K562 (cell line): ENCODE results near the gene LIX1L. TPM values are rescaled to one million over a fixed set of nuclear protein-coding genes. Genes with fewer than 3 reads are reported as not detected.
A peak's percentile ranks its signal among the peaks of the same experiment; 100 is the strongest.

ENCODE experiments used
- CHD1 ChIP-seq: fragments of 200-600 bp; sonication (generic); IDR thresholded peaks from one replicate; pipeline ENCODE4 v1.6.1; 2012; ENCODE audit warnings: mild to moderate bottlenecking, moderate library complexity, low read length, inconsistent platforms
- POLR3A ChIP-seq: IDR thresholded peaks from 2 replicates; pipeline ENCODE4 v1.6.1; 2011; ENCODE audit warnings: borderline replicate concordance, mild to moderate bottlenecking, moderate library complexity; ENCODE audit not compliant: insufficient read length, insufficient read depth; ENCODE audit errors: extremely low read depth
- SIN3A ChIP-seq, 2 experiments: fragments of 150-350 bp in 1 of 2; IDR thresholded peaks; 2 replicates each; pipeline ENCODE4 v1.6.1; 2011 to 2016; ENCODE audit warnings: borderline replicate concordance in 2 of 2, low read depth in 2 of 2, low read length in 2 of 2, mild to moderate bottlenecking in 2 of 2, moderate library complexity in 2 of 2; ENCODE audit not compliant: control insufficient read depth in 1 of 2
- SRSF3 ChIP-seq: fragments of 200-400 bp; formaldehyde crosslinking; IDR thresholded peaks from 2 replicates; pipeline ENCODE4 v1.6.1; 2016; ENCODE audit warnings: mild to moderate bottlenecking, low read length, moderate library complexity; ENCODE audit not compliant: insufficient read depth
- TGIF2 ChIP-seq: sonication (generic); formaldehyde crosslinking; IDR thresholded peaks from 2 replicates; pipeline ENCODE4 v1.8.1; 2022; ENCODE audit warnings: mild to moderate bottlenecking, missing genetic modification reagents, moderate library complexity
- polyA plus RNA-seq, 8 experiments: library from polyadenylated mRNA; depleted of rRNA in 4 of 8; stranded (reverse) in 5 of 8; unstranded in 3 of 8; fragments of >200 nt; fragmentation: Nextera tagmentation in 2 of 8; fragmentation: Illumina TruSeq in 1 of 8; extraction: Ambion mirVana in 2 of 8; extraction: Trizol in 1 of 8; gene quantifications; 2 replicates each; pipeline versions ENCODE4 v1.2.1 to v1.2.3, GENCODE V29; 2011 to 2014; ENCODE audit warnings: inconsistent platforms in 1 of 8, missing spikeins in 1 of 8
- total RNA-seq, 7 experiments: library from RNA; depleted of rRNA in 6 of 7; stranded (reverse); fragments of >200 nt in 6 of 7; fragmentation: Illumina TruSeq in 2 of 7; extraction: Trizol in 2 of 7; gene quantifications; 2 replicates each; pipeline versions ENCODE4 v1.2.1 to v1.2.3, GENCODE V29; 2011 to 2021; ENCODE audit warnings: low replicate concordance in 1 of 7
- TF ChIP-seq, protein P1 (sequence below), 2 experiments: fragments of 450-650 bp; IDR thresholded peaks; 2 replicates each; pipeline ENCODE4 v1.6.1; 2016; ENCODE audit warnings: mild to moderate bottlenecking in 2 of 2, borderline replicate concordance in 1 of 2, low read depth in 1 of 2, moderate library complexity in 1 of 2
- TF ChIP-seq, protein P2 (sequence below): fragments of 250-450 bp; sonication (Bioruptor Pico); IDR thresholded peaks from 2 replicates; pipeline ENCODE4 v1.4.0; 2020
- TF ChIP-seq, protein P3 (sequence below): sonication (generic); formaldehyde crosslinking; IDR thresholded peaks from 2 replicates; pipeline ENCODE4 v1.8.0; 2022; ENCODE audit warnings: missing genetic modification reagents, mild to moderate bottlenecking, borderline replicate concordance

Gene LIX1L
- total and polyA plus RNA-seq, 9 of the 15 experiments (the other 6 are each of a cell fraction or from before 2014, with no cell fraction given): 4.6 to 26.5 (median 12.5) TPM

DNA sequence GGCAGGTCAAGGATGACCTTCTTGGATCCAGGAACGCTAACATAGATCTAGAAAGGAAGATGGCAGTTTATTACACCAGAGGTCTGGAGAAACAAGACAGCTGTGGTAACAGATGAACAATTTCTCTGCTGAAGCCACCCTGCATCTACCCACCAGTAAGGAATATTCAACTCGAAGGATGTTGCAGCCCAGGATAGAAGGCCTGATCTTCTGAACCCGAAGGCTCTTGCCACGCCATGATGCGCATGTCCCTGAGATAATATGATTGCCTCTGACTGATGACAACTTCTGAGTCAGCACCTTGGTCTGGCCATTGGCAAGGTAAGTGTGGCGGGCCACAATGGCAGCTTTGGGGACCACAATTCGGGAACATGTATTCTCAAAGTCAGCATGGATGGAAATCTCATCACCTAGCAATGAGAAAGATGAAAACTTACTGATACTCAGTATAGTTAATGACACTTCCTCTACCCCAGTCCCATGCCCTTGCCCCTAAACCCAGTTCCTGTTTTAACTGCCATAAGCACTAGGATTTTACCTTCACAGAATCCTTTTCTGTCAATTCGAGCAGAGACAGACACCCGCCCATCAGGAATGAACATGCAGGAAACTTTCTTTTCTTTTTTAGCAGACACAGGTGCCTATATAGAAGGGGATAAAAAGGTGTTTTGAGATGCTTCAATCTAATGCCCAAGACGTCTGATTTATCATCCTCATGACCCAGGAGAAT lies 36.7 kb upstream of the LIX1L start (continued):
- TF ChIP-seq, protein P1, sequence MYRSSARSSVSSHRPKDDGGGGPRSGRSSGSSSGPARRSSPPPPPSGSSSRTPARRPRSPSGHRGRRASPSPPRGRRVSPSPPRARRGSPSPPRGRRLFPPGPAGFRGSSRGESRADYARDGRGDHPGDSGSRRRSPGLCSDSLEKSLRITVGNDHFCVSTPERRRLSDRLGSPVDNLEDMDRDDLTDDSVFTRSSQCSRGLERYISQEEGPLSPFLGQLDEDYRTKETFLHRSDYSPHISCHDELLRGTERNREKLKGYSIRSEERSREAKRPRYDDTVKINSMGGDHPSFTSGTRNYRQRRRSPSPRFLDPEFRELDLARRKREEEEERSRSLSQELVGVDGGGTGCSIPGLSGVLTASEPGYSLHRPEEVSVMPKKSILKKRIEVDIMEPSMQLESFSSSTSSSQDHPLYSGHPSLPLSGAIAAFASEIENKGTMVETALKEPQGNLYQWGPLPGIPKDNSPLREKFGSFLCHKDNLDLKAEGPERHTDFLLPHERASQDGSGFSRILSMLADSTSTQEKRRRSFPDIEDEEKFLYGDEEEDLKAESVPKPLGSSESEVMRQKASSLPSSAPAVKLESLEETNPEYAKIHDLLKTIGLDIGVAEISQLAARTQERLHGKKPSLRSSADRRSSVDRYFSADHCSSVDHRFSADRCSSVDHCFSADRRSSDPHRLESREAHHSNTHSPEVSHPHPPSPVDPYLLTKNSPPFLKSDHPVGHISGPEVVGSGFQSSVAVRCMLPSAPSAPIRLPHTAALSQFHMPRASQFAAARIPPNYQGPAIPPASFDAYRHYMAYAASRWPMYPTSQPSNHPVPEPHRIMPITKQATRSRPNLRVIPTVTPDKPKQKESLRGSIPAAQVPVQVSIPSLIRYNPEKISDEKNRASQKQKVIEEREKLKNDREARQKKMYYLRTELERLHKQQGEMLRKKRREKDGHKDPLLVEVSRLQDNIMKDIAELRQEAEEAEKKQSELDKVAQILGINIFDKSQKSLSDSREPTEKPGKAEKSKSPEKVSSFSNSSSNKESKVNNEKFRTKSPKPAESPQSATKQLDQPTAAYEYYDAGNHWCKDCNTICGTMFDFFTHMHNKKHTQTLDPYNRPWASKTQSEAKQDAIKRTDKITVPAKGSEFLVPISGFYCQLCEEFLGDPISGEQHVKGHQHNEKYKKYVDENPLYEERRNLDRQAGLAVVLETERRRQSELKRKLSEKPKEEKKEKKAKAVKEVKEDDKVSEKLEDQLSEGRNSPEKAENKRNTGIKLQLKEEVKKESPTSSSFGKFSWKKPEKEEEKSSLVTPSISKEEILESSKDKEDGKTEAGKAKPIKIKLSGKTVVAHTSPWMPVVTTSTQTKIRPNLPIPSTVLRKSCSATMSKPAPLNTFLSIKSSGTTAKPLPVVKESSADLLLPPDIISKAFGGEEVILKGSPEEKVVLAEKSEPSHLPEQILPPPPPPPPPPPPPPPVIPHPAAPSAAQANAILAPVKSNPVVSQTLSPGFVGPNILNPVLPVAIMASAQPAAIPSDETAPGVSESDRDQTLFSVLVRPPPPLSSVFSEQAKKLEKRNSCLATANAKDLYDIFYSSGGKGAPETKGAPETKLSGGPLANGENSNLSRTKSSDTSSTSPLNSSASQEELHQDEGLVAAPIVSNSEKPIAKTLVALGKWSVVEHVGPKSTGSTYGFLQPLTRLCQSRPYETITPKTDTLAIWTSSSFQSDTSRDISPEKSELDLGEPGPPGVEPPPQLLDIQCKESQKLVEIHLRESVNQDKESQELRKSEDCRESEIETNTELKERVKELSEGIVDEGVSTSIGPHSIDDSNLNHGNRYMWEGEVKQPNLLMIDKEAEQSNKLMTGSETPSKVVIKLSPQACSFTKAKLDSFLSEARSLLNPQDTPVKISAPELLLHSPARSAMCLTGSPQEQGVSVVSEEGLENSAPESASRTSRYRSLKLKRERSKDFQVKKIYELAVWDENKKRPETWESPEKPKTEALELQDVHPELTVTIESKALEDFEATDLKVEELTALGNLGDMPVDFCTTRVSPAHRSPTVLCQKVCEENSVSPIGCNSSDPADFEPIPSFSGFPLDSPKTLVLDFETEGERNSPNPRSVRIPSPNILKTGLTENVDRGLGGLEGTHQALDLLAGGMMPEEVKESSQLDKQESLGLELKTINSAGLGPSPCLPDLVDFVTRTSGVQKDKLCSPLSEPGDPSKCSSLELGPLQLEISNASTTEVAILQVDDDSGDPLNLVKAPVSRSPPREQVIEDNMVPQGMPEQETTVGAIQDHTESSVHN (IDR thresholded peaks at IDR 0.05; ENCODE audit: borderline replicate concordance in 1 of 2, low read depth in 1 of 2): no peak
- TF ChIP-seq, protein P2, sequence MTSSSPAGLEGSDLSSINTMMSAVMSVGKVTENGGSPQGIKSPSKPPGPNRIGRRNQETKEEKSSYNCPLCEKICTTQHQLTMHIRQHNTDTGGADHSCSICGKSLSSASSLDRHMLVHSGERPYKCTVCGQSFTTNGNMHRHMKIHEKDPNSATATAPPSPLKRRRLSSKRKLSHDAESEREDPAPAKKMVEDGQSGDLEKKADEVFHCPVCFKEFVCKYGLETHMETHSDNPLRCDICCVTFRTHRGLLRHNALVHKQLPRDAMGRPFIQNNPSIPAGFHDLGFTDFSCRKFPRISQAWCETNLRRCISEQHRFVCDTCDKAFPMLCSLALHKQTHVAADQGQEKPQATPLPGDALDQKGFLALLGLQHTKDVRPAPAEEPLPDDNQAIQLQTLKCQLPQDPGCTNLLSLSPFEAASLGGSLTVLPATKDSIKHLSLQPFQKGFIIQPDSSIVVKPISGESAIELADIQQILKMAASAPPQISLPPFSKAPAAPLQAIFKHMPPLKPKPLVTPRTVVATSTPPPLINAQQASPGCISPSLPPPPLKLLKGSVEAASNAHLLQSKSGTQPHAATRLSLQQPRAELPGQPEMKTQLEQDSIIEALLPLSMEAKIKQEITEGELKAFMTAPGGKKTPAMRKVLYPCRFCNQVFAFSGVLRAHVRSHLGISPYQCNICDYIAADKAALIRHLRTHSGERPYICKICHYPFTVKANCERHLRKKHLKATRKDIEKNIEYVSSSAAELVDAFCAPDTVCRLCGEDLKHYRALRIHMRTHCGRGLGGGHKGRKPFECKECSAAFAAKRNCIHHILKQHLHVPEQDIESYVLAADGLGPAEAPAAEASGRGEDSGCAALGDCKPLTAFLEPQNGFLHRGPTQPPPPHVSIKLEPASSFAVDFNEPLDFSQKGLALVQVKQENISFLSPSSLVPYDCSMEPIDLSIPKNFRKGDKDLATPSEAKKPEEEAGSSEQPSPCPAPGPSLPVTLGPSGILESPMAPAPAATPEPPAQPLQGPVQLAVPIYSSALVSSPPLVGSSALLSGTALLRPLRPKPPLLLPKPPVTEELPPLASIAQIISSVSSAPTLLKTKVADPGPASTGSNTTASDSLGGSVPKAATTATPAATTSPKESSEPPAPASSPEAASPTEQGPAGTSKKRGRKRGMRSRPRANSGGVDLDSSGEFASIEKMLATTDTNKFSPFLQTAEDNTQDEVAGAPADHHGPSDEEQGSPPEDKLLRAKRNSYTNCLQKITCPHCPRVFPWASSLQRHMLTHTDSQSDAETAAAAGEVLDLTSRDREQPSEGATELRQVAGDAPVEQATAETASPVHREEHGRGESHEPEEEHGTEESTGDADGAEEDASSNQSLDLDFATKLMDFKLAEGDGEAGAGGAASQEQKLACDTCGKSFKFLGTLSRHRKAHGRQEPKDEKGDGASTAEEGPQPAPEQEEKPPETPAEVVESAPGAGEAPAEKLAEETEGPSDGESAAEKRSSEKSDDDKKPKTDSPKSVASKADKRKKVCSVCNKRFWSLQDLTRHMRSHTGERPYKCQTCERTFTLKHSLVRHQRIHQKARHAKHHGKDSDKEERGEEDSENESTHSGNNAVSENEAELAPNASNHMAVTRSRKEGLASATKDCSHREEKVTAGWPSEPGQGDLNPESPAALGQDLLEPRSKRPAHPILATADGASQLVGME (CRISPR knock-in tag): no peak
- TF ChIP-seq SRSF3: no peak
- peak; percentile 96 for TF ChIP-seq CHD1
- TF ChIP-seq, protein P3, sequence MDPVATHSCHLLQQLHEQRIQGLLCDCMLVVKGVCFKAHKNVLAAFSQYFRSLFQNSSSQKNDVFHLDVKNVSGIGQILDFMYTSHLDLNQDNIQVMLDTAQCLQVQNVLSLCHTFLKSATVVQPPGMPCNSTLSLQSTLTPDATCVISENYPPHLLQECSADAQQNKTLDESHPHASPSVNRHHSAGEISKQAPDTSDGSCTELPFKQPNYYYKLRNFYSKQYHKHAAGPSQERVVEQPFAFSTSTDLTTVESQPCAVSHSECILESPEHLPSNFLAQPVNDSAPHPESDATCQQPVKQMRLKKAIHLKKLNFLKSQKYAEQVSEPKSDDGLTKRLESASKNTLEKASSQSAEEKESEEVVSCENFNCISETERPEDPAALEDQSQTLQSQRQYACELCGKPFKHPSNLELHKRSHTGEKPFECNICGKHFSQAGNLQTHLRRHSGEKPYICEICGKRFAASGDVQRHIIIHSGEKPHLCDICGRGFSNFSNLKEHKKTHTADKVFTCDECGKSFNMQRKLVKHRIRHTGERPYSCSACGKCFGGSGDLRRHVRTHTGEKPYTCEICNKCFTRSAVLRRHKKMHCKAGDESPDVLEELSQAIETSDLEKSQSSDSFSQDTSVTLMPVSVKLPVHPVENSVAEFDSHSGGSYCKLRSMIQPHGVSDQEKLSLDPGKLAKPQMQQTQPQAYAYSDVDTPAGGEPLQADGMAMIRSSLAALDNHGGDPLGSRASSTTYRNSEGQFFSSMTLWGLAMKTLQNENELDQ (CRISPR knock-in tag): no peak
- TF ChIP-seq TGIF2 (CRISPR knock-in tag): no peak
- TF ChIP-seq POLR3A: no peak
- TF ChIP-seq SIN3A (IDR thresholded peaks at IDR 0.05; ENCODE audit: borderline replicate concordance in 2 of 2, control insufficient read depth in 1 of 2, low read depth in 2 of 2, low read length in 2 of 2): peak; percentile 26 to 83; a peak in 1 of 4 replicates
